Astrocyte (in vitro differentiated cells and primary cell): Measurements from ENCODE around the gene DGKI. TPM values are rescaled to one million over a fixed set of nuclear protein-coding genes. Genes with fewer than 3 reads are reported as not detected.

Source experiments
- DNase-seq: peaks from one replicate; pipeline ENCODE4 v3.0.0-alpha.2; 2010; ENCODE audit warnings: low read depth
- FAIRE-seq: peaks from 2 replicates; lab custom pipeline; 2011; peaks lifted over from hg19 to GRCh38; lab: Jason Lieb, UNC
- H2AFZ ChIP-seq: 2 replicates; pipeline ENCODE4 v1.6.0; 2012; ENCODE audit warnings: low read depth, low read length, inconsistent platforms
- H3K27ac ChIP-seq: 2 replicates; pipeline ENCODE4 v1.5.1; 2011; ENCODE audit warnings: low read depth, low read length, inconsistent platforms
- H3K27me3 ChIP-seq: 2 replicates; pipeline ENCODE4 v1.6.0; 2011; ENCODE audit warnings: low read length, inconsistent platforms; ENCODE audit not compliant: insufficient read depth
- H3K36me3 ChIP-seq: 2 replicates; pipeline ENCODE4 v1.5.1; 2011; ENCODE audit warnings: low read length, inconsistent platforms; ENCODE audit not compliant: insufficient read depth
- H3K4me1 ChIP-seq: 2 replicates; pipeline ENCODE4 v1.5.1; 2011; ENCODE audit warnings: low read length, inconsistent platforms; ENCODE audit not compliant: insufficient read depth
- H3K4me2 ChIP-seq: 2 replicates; pipeline ENCODE4 v1.6.0; 2012; ENCODE audit warnings: low read length, inconsistent platforms
- H3K4me3 ChIP-seq: 2 replicates; pipeline ENCODE4 v1.5.1; 2011; ENCODE audit warnings: low read depth, mild to moderate bottlenecking, low read length, inconsistent platforms; ENCODE audit not compliant: insufficient read depth
- H3K79me2 ChIP-seq: 2 replicates; pipeline ENCODE4 v1.6.0; 2012; ENCODE audit warnings: mild to moderate bottlenecking, low read length, inconsistent platforms; ENCODE audit not compliant: insufficient read depth
- H3K9ac ChIP-seq: 2 replicates; pipeline ENCODE4 v1.6.0; 2012; ENCODE audit warnings: mild to moderate bottlenecking, low read length, inconsistent platforms
- H3K9me3 ChIP-seq: 2 replicates; pipeline ENCODE4 v1.5.1; 2012; ENCODE audit warnings: low read depth, mild to moderate bottlenecking, low read length, inconsistent platforms; ENCODE audit not compliant: insufficient read depth
- H4K20me1 ChIP-seq: 2 replicates; pipeline ENCODE4 v1.6.0; 2012; ENCODE audit warnings: low read length, inconsistent platforms; ENCODE audit not compliant: insufficient read depth
- H3K27ac Mint-ChIP-seq: one replicate; pipeline ENCODE4 v1.8.0; 2021; ENCODE audit warnings: mild to moderate bottlenecking, mixed read lengths; ENCODE audit not compliant: unreplicated experiment
- H3K27me3 Mint-ChIP-seq: one replicate; pipeline ENCODE4 v1.8.0; 2021; ENCODE audit warnings: low read depth, mixed read lengths; ENCODE audit not compliant: unreplicated experiment
- H3K36me3 Mint-ChIP-seq: one replicate; pipeline ENCODE4 v1.8.0; 2021; ENCODE audit warnings: low read depth, mixed read lengths; ENCODE audit not compliant: unreplicated experiment
- H3K4me1 Mint-ChIP-seq: one replicate; pipeline ENCODE4 v1.8.0; 2021; ENCODE audit warnings: low read depth, mixed read lengths; ENCODE audit not compliant: unreplicated experiment
- H3K4me3 Mint-ChIP-seq: one replicate; pipeline ENCODE4 v1.8.0; 2021; ENCODE audit warnings: mild to moderate bottlenecking, moderate library complexity, mixed read lengths; ENCODE audit not compliant: unreplicated experiment
- H3K9me3 Mint-ChIP-seq: one replicate; pipeline ENCODE4 v1.8.0; 2021; ENCODE audit warnings: mild to moderate bottlenecking, mixed read lengths; ENCODE audit not compliant: unreplicated experiment
- EZH2 ChIP-seq: IDR thresholded peaks from 2 replicates; pipeline ENCODE4 v1.6.1; 2012; ENCODE audit warnings: mild to moderate bottlenecking, low read length, inconsistent platforms; ENCODE audit not compliant: insufficient read depth
- total RNA-seq: library from RNA; stranded (reverse); gene quantifications from 2 replicates; pipeline ENCODE4 v1.2.1, GENCODE V29; 2021
- TF ChIP-seq, protein P1 (sequence below): IDR thresholded peaks from 2 replicates; pipeline ENCODE4 v1.5.1; 2011; ENCODE audit warnings: low read depth, mild to moderate bottlenecking, inconsistent platforms, low read length, moderate library complexity; ENCODE audit not compliant: insufficient read depth

The DGKI gene
- total RNA-seq, 1 donor from 2014 or later, result 6.3 TPM

DNA sequence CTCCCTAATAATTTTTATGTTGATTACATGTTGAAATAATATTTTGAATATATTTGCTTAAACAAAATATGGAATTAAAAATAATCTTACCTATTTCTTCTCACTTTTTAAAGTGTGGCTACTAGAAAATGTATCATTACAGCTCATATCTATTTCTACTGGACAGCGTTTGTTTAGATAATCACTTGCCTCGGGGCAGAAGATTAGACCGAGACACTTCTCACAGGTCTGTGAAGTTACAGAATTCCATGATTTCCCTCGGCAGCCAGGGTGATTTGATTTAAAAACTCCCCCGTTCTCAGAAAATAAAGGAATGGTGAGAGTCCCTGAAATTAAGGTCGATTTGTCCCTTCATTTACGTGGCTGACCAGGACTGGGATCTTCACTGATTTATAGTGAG is 162.5 kb downstream of the DGKI start:
- H3K79me2 ChIP-seq, result no peaks in the 10 kb centered on the region
- H3K36me3 ChIP-seq, result no peaks in the 10 kb centered on the region
- no peak for FAIRE-seq
- H2AFZ ChIP-seq, result no peak overlapping the region
- H3K27me3 ChIP-seq, result no peaks in the 10 kb centered on the region
- H3K4me1 Mint-ChIP-seq, result peaks cover 56% of the 10 kb centered on the region
- DNase-seq, result no peak
- H3K27me3 Mint-ChIP-seq, result no peaks in the 10 kb centered on the region
- no peaks in the 10 kb centered on the region for H3K9me3 ChIP-seq
- H3K36me3 Mint-ChIP-seq, result no peaks in the 10 kb centered on the region
- H4K20me1 ChIP-seq, result no peaks in the 10 kb centered on the region
- no peak overlapping the region for H3K9ac ChIP-seq
- TF ChIP-seq, protein P1, sequence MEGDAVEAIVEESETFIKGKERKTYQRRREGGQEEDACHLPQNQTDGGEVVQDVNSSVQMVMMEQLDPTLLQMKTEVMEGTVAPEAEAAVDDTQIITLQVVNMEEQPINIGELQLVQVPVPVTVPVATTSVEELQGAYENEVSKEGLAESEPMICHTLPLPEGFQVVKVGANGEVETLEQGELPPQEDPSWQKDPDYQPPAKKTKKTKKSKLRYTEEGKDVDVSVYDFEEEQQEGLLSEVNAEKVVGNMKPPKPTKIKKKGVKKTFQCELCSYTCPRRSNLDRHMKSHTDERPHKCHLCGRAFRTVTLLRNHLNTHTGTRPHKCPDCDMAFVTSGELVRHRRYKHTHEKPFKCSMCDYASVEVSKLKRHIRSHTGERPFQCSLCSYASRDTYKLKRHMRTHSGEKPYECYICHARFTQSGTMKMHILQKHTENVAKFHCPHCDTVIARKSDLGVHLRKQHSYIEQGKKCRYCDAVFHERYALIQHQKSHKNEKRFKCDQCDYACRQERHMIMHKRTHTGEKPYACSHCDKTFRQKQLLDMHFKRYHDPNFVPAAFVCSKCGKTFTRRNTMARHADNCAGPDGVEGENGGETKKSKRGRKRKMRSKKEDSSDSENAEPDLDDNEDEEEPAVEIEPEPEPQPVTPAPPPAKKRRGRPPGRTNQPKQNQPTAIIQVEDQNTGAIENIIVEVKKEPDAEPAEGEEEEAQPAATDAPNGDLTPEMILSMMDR, result no peak
- no peak for TF ChIP-seq EZH2
- no peak overlapping the region for H3K27ac Mint-ChIP-seq
- H3K9me3 Mint-ChIP-seq, result peaks cover 4% of the 10 kb centered on the region
- no peak overlapping the region for H3K4me3 ChIP-seq
- H3K4me3 Mint-ChIP-seq, result no peak overlapping the region
- no peak overlapping the region for H3K4me2 ChIP-seq
- H3K4me1 ChIP-seq, result peaks cover 42% of the 10 kb centered on the region
- H3K27ac ChIP-seq, result no peak overlapping the region

DNA sequence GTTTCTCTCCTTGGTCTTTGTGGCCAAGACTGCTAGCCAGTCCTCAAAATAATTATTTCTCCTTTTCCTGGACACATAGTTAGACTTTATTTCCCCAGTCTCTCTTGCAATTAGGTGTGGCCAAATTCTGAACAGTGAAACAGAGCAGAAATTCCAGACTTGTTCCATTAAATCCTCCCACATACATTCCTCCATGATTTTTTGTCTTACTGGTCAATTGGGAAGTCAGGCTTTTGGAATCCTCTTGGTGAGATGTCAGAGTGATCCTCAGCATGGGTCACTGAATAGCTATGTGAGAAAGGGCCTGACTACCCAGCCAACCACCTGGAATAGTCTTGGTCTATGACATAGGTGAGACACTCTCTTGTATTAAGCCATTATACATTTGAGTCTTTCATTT is 164.2 kb downstream of the DGKI start:
- Mint-ChIP-seq H3K36me3 (peaks cover 4% of the 10 kb centered on the region), H3K27ac (peak overlapping the region; percentile 97), H3K4me3 (peak overlapping the region; percentile 21), H3K4me1 (peaks cover 47% of the 10 kb centered on the region), H3K9me3 (peaks cover 4% of the 10 kb centered on the region), H3K27me3 (no peaks in the 10 kb centered on the region)
- TF ChIP-seq, protein P1, result no peak
- TF ChIP-seq EZH2, result no peak
- no peaks in the 10 kb centered on the region for H3K36me3 ChIP-seq
- peak overlapping the region; percentile 54 for H3K4me2 ChIP-seq
- peaks cover 35% of the 10 kb centered on the region for H3K4me1 ChIP-seq
- no peaks in the 10 kb centered on the region for H3K27me3 ChIP-seq
- H3K9me3 ChIP-seq, result no peaks in the 10 kb centered on the region
- H3K79me2 ChIP-seq, result no peaks in the 10 kb centered on the region
- H3K27ac ChIP-seq, result peak overlapping the region; percentile 96
- H2AFZ ChIP-seq, result no peak overlapping the region
- H3K4me3 ChIP-seq, result peak overlapping the region; percentile 7
- H3K9ac ChIP-seq, result peak overlapping the region; percentile 69
- no peaks in the 10 kb centered on the region for H4K20me1 ChIP-seq
- peak; percentile 99 for DNase-seq
- FAIRE-seq, result peak; percentile 79
